GM21576 (cell line): Measurements from ENCODE around the gene MARCHF10.

Experiments
- ATAC-seq: cut with Tn5 transposase; IDR thresholded peaks from one replicate; pipeline ENCODE4 v1.9.1; 2021; ENCODE audit warnings: mild to moderate bottlenecking, moderate library complexity; ENCODE audit not compliant: unreplicated experiment

Gene MARCHF10

DNA sequence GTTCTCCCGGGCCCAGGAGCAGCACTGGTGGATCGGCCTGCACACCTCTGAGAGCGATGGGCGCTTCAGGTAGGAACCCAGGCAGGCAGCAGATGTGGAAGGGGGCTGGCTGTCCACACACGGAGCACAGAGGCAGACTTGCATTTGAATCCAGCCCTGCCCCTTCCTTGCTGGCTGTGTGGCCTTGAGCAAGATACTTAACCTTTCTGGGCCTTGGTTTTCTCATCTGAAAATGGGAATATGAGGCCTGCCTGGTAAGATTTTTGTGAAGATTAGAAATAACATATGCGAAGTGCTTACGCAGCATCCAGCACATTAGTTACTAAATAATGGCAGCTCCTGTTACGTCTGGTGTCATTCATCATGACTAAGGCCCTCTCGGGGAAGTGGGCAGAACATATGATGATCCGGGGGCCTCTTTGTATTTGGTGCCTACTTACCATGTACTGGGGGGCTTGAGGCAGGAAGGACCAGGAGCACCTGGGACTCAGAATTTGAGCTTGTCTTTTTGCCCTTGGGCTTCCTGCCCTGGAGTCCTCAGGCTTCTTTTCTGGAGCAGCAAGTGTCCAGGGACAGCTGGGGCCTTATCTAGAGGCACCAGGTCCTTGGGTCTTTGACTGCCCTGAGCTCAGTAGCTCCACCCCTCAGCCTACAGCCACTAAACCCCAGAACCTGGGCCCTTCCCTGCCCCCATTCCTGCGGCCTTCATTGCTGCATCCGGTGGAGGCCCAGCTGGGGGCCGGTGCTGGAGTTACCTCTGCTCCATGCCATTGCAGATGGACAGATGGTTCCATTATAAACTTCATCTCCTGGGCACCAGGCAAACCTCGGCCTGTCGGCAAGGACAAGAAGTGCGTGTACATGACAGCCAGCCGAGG, 126.8 kb downstream of the MARCHF10 start:
- ATAC-seq, result no peak

DNA sequence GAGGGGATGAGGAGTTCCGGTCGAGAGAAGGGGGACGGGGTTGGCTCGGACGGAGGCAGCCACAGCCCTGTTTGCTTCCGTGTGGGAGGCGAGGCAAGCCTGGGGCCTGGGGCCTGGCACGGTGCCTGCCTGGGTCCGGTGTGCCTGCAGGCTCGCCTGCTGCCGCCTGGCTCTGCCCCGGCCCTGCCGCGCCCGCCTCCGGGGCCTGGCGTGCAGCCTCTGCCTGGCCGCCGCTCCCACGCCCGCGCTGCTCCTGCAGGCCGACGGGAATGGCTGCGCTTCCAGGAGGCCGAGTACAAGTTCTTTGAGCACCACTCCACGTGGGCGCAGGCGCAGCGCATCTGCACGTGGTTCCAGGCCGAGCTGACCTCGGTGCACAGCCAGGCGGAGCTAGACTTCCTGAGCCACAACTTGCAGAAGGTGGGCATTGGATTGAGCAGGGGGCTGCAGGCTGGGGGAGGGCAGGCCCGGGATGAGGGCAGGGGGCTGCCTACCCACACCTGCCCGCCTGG, 127.5 kb downstream of the MARCHF10 start:
- no peak for ATAC-seq

DNA sequence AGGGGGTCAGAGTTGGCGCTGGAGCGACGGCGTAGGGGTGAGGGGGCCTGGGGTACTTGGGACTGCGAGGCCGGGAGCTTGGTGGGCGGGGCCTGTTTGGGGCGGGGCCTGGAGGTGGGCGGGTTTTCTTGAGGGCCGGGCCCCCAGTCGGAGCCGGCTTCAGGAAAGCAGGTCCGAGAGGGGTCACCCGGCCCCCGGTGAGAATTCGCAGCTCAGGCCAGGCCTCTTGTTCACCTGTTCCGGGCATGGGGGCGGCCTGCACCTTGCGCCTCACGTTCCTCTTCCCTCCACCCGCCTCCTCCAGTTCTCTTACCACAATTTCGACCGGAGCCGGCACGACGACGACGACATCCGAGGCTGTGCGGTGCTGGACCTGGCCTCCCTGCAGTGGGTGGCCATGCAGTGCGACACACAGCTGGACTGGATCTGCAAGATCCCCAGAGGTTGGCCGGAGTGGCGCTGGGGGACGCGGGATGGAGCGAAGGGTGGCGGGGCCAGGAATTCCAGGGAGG, 128.2 kb downstream of the MARCHF10 start:
- no peak for ATAC-seq

DNA sequence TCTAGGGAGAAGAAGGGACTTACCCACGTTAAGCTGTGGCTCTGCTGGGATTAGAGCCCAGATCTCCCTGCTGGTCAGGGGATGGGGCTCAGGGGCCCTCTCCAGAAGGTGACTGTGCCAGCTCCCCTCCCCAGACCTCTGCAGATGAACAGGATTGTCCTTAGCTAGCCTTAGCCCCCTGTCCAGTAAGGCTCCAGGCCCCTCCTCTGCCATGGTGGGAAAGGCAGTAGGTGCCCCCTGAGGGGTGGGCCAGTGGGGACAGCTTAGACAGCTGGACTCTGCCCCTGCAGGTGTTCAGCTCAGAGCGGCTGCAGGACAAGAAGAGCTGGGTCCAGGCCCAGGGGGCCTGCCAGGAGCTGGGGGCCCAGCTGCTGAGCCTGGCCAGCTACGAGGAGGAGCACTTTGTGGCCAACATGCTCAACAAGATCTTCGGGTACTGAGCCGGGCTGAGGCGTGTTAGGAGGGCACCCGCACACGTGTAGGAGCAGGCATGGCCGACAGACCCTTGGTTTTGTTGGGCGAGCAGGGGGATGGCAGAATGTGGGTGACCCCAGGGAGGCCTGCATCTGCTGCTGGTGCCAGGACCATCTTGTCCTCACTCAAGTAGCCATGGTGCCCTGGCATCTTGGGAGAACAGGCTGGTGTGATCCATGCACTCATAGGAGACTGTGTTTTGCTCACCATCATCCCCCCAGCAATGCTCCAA, 129.7 kb downstream of the MARCHF10 start:
- no peak for ATAC-seq

DNA sequence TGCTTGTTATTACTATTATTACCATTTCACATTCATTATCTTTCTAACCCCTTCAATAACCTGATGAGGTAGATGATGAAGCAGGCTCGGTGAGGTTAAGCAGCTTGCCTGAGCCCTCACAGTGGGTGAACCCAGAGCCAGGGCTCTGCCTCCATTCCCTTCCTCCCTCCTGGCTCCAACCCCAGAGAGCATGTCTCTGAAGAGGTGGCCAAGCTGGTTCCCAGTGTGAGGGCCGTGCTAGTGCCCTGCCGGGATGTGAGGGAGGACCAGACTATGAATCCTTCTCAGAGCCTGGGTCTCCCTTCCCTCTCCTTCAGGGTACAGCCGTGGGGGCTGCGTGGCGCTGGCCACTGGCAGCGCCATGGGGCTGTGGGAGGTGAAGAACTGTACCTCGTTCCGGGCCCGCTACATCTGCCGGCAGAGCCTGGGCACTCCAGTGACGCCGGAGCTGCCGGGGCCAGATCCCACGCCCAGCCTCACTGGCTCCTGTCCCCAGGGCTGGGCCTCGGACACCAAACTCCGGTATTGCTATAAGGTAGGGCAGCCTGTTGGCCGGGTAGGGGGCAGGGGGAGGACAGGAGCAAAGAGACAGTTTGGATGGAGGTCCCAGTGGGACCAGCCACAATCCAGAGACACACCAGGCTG, 131.0 kb downstream of the MARCHF10 start:
- no peak for ATAC-seq

DNA sequence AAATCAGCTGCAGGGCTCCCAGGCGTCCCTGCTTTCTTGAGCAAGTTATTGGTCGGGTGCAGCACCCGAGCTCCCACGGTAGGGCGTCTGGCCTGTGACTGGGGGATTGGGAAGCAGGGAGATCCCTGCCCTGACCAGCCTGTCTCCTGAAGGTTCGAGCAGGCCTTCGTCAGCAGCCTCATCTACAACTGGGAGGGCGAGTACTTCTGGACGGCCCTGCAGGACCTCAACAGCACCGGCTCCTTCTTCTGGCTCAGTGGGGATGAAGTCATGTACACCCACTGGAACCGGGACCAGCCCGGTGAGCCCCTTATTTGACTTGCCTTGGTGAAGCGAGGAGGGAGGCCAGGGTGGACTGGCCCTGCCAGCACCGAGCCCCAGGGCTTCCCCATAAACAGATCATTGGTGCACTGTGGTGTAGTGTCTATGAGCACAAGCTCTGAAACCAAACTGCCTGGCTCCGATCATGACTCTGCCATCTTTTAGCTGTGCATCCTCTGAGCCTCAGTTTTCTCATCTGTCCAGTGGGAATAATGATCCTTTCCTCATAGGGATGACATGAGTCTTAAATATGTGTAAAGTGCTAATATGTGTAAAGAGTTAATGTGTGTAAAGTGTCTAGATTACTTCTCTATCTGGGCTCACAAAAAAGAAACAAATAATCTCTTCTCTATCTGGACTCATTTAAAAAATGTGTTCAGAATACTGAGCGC, 131.7 kb downstream of the MARCHF10 start:
- ATAC-seq, result no peak

DNA sequence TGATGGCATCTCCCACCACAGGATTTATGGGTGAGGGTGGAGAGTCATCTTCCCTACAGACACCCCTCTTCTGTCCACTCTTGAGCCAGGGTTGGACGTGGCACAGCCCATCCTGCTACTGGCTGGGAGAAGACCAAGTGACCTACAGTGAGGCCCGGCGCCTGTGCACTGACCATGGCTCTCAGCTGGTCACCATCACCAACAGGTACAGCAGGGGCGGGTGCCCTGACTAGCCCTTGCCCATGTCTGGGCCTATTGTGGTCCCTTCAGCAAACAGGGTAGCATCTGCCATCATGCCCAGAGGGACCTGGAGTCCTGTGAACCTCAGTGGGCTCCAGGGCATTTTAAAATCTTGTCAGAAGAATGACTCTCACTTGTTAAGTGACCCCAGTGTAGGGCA, 132.4 kb downstream of the MARCHF10 start:
- no peak for ATAC-seq

DNA sequence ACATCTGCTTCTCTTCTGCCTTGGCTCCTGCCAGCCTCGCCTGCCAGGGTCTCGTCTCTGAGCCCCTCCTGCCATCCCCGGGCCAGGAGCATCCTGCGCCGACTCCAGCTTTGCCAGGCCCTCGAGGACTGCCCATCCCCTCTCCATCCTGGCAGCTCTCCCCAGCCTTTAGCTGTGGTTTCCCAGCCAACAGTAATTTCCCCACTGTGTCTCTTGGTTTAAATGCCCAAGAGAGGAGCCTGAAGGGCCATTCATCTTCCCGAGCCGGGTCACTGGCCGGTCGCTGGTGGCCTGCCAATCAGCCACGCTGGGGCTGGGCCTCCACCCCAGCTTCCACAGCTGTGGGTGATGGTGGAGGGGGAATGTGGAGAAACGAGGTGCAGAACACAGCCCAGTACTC, 132.9 kb downstream of the MARCHF10 start:
- ATAC-seq, result no peak

DNA sequence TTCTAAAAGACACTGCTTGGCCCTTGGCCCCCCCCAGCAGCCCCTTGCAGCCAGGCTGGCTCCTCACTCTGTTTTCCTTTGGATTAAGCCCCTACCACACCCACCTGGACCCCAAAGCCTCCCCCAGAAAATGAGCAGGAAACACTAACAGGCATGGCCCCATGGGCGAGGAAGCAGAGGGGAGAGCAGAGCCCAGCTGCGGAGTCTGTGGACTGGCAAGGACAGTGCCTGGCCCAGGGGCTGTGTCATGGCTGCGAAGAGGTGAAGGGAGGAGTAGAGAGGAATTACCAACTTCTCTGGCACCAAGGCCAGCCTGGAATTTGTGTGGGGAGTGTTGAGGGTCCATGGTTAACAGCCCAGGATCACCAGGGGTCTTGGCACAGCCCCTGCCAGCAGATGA, 133.3 kb downstream of the MARCHF10 start:
- ATAC-seq, result no peak

DNA sequence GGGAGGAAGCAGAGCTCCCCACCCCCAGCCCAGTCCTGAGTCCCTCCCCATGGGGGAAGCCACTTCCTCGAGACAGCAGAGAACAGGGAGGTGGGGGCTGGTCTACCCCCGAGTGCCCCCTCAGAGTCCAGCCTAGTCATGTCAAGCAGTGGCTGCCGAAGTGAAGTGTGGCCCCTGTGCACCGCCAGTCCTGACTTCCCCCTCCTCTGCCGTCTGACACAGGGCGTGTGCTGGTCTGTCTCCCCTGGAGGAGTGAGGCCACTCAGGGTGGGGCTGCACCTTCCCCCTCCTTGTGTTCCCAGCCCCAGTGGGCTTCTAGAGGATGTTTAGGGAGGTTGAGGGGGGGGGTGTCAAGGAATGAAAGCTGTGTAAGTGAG, 133.8 kb downstream of the MARCHF10 start:
- no peak for ATAC-seq

DNA sequence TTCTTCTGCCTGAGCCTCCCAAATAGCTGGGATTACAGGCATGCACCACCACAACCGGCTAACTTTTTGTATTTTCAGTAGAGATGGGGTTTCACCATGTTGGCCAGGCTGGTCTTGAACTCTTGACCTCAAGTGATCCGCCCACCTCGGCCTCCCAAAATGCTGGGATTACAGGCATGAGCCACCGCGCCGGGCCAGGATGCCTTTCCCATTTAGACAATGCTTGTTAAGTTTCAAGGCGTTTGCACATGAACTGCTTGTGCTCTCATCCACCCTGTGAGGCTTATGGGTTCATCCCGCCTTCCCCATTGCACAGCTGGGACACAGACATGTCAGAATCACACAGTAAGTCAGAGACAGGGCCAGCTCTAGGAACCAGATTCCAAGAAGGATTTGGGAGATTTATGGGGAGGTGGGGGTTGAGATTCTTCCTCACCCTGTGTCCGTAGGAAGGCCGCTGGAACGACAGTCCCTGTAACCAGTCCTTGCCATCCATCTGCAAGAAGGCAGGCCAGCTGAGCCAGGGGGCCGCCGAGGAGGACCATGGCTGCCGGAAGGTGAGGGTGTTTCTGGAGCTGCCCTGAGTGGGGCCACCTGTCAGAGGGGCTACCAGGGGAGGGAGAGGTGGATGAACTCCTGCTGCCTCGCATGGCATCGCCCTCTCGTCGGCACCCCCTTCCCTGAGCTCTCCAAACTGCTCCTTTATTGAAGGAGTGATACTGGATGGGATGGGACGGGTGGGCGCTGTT, 134.3 kb downstream of the MARCHF10 start:
- ATAC-seq, result no peak

DNA sequence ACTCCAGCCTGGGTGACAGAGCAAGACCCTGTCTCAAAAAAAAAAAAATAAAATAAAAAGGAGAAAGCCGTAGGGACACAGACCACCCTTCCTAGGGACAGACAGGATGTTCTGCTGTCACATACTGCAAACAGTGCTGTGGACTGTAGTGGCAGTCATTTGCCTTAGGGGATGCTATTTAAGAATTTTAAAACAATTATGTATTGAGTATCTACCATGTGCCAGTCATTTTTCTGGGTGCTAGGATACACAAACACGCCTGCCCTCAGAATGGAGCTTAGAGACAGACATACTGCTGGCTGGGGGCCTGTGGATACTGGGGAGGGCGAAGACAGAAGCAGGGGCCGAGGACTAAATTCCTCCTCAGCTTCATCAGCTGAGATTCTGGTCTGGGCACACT, 135.2 kb downstream of the MARCHF10 start:
- ATAC-seq, result no peak

DNA sequence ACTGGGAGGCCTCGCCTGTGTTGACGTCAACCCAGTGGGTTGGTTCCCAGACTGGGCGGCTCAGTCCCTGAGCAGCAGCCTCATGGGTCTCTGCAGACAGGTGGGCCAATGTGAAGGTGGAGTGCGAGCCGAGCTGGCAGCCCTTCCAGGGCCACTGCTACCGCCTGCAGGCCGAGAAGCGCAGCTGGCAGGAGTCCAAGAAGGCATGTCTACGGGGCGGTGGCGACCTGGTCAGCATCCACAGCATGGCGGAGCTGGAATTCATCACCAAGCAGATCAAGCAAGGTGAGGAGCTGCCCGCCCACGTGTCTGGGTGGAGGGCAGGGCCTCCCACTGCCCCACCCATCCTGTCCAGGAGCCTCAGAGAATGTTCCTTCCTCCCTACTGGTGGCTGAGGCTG, 136.6 kb downstream of the MARCHF10 start:
- no peak for ATAC-seq

DNA sequence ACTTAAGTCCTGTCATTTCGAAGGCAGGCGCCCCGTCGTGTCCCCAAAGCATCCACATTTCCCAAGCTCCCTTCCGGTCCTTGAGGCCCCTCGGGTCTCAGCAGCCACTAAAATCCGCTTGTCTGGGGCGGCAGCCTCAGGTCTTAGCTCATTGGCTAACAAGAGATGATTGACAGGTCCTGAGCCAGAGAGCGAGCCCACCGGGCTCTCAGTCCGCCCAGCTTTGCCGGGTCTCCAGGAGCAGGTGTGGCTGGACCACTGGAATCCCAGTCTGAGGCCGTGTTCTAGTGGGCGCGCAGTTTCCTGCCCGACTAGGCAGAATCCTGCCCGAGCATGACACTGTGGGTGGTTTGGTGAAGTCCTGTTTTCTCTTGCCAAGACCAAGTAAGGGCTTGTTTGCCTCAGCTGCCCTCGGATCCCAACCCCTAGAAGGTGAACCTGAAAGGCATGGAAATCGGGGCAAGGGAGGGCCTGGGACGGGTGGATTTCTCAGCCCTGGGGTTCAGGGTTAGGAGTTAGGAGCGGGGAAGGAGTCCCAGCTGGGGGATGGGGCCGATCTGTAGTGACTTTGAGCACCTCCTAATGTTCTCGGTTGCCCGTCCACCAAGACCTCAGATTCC, 137.8 kb downstream of the MARCHF10 start:
- no peak for ATAC-seq

DNA sequence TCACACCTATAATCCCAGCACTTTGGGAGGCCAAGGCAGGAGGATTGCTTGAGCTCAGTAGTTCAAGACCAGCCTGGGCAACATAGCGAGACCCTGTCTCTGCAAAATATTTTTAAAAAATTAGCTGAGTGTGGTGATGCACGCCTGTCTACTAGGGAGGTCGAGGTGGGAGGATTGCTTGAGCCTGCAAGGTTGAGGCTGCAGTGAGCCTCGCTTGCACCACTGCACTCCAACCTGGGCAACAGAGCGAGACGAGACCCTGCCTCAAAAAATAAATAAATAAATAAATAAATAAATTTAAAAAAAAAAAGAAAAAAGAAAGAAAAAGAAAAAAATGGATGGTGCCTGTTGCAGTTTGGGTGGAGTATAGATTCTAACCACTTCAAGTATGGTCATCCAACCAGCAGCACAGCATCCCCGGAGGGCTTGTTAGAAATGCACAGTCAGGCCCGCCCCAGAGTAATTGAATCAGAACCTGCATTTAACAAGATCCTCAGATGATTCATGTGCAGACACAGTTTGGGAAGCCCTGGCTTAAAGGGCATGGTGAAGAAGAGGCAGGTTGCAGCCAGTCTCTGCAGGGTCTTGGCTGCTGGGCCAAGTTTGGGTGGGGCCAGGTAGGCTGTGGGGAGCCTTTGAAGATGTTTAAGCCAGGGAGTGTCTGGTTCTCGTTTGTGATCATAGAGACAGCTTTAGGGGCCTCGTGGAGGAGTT, 139.9 kb downstream of the MARCHF10 start:
- ATAC-seq, result no peak

DNA sequence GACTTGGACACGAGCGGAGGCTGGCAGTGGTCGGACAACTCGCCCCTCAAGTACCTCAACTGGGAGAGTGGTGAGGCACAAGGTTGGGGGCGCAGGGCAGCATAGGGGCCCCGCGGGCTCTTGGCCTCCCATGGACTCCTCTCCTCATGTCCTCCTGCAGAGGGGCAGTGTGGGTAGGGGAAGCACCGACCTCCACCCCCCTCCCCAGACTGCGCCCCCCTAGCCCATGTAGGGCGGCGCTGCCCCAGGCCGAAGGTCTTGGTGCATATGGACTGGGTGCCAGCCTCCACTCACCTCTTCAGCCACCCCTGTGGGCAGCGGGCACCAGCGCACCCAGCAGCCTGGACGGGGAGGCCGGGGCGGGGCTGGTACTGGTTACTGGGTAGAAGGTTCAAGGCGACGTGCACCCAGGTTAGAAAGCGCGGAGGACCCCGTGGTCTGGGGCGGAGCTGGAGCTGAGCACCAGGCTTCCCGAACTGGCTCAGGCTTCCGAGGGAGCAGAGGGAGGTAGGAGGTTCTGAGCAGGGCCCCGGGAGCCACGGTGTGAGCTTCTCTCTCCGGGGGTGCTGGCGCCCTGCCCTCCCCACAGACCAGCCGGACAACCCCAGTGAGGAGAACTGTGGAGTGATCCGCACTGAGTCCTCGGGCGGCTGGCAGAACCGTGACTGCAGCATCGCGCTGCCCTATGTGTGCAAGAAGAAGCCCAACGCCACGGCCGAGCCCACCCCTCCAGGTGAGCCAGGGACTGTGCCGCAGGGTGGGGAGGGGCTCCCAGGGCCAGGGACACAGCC, 141.1 kb downstream of the MARCHF10 start:
- ATAC-seq, result no peak

DNA sequence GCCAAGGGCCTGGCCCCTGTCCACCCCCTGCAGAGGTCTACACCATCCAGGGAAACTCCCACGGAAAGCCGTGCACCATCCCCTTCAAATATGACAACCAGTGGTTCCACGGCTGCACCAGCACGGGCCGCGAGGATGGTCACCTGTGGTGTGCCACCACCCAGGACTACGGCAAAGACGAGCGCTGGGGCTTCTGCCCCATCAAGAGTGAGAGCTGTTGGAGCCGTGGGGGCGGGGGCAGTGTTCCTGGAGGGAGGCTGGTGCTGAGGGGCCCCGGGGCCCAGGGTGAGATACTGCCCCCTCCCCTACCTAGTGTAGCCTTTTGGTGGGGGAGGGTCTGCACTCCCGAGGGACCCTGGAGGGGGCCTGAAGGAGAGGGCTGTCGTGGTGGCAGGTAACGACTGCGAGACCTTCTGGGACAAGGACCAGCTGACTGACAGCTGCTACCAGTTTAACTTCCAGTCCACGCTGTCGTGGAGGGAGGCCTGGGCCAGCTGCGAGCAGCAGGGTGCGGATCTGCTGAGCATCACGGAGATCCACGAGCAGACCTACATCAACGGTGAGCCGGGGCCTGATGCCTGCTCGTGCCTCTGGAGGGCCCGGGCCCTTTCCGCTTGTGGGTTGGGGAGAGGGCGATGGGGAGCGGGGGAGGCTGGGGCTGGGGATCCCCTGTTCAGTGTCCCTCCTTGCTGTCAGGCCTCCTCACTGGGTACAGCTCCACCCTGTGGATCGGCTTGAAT, 141.9 kb downstream of the MARCHF10 start:
- ATAC-seq, result no peak

DNA sequence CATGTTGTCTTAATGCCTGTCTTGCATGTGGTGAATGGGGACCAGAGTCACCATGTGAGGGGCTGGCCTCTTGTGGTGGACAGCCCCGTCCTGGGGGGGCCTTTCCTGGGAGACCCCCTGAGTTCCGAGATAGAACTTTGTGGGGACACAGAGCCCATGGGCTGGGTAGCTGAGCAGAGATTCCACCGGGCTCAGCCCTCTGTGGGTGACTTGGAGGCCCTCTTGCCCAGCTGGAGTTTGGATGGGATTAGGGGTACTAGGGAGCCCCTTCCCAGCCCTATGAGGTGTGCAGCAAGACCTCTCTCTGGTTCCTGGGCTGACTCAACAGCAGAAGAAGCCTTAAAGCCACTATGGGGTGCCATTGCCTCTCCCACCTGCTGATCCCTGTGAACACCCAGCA, 142.5 kb downstream of the MARCHF10 start:
- ATAC-seq, result no peak
